SK-N-SH treated with all-trans-retinoic acid at 6 μM for 48 hours (cell line): ENCODE data around the gene ROPN1.

Experiments used
- ATAC-seq: fragments of 200-7000 bp; cut with Tn5 transposase; 3 replicates; pipeline ENCODE4 v1.9.1; 2020; ENCODE audit warnings: mild to moderate bottlenecking, moderate library complexity
- ARNTL ChIP-seq: fragments of 450-650 bp; formaldehyde crosslinking; IDR thresholded peaks from 2 replicates; pipeline ENCODE4 v1.5.0; 2020; ENCODE audit warnings: low read depth, mild to moderate bottlenecking, moderate library complexity, borderline replicate concordance
- BACH2 ChIP-seq: fragments of 250-450 bp; sonication (Bioruptor Pico); IDR thresholded peaks from 2 replicates; pipeline ENCODE4 v1.9.0; 2021; ENCODE audit warnings: mild to moderate bottlenecking, borderline replicate concordance
- CSDC2 ChIP-seq: fragments of 250-450 bp; sonication (Bioruptor Pico); IDR thresholded peaks from 2 replicates; pipeline ENCODE4 v1.5.0; 2020; ENCODE audit warnings: mild to moderate bottlenecking, moderate library complexity
- ESRRG ChIP-seq: fragments of 250-450 bp; sonication (Bioruptor Pico); IDR thresholded peaks from 2 replicates; pipeline ENCODE4 v1.6.1; 2021; ENCODE audit warnings: mild to moderate bottlenecking
- GLIS3 ChIP-seq: fragments of 250-450 bp; sonication (Bioruptor Pico); IDR thresholded peaks from 2 replicates; pipeline ENCODE4 v1.5.0; 2020; ENCODE audit warnings: mild to moderate bottlenecking, moderate library complexity
- ISL1 ChIP-seq: fragments of 250-450 bp; sonication (Bioruptor Pico); IDR thresholded peaks from 2 replicates; pipeline ENCODE4 v2.1.2; 2022; ENCODE audit warnings: mild to moderate bottlenecking, moderate library complexity
- OSR1 ChIP-seq: fragments of 250-450 bp; sonication (Bioruptor Pico); IDR thresholded peaks from 2 replicates; pipeline ENCODE4 v1.8.0; 2022; ENCODE audit warnings: moderate library complexity, mild to moderate bottlenecking, inconsistent platforms
- RARB ChIP-seq: fragments of 250-450 bp; sonication (Bioruptor Pico); IDR thresholded peaks from 2 replicates; pipeline ENCODE4 v1.8.0; 2021; ENCODE audit warnings: mild to moderate bottlenecking, moderate library complexity
- SNAI2 ChIP-seq: fragments of 250-450 bp; sonication (Bioruptor Pico); IDR thresholded peaks from 2 replicates; pipeline ENCODE4 v1.5.0; 2020; ENCODE audit warnings: mild to moderate bottlenecking, moderate library complexity
- TCF4 ChIP-seq: fragments of 250-450 bp; sonication (Bioruptor Pico); IDR thresholded peaks from 2 replicates; pipeline ENCODE4 v1.8.0; 2021; ENCODE audit warnings: mild to moderate bottlenecking, moderate library complexity, borderline replicate concordance
- TOX ChIP-seq: fragments of 250-450 bp; sonication (Bioruptor Pico); IDR thresholded peaks from 2 replicates; pipeline ENCODE4 v1.8.0; 2021; ENCODE audit warnings: mild to moderate bottlenecking, moderate library complexity, borderline replicate concordance
- ZC3H10 ChIP-seq: fragments of 250-450 bp; sonication (Bioruptor Pico); IDR thresholded peaks from 2 replicates; pipeline ENCODE4 v1.5.1; 2021; ENCODE audit warnings: mild to moderate bottlenecking, moderate library complexity
- ZFP3 ChIP-seq: fragments of 250-450 bp; sonication (Bioruptor Pico); IDR thresholded peaks from 2 replicates; pipeline ENCODE4 v1.5.0; 2020; ENCODE audit warnings: mild to moderate bottlenecking, moderate library complexity
- ZFP30 ChIP-seq: fragments of 450-650 bp; formaldehyde crosslinking; IDR thresholded peaks from 2 replicates; pipeline ENCODE4 v1.5.0; 2022; ENCODE audit warnings: mild to moderate bottlenecking, moderate library complexity
- ZNF565 ChIP-seq: fragments of 450-650 bp; formaldehyde crosslinking; conservative IDR thresholded peaks from 2 replicates; pipeline ENCODE4 v1.5.0; 2020; ENCODE audit warnings: low read depth, mild to moderate bottlenecking, moderate library complexity
- ZNF70 ChIP-seq: fragments of 450-650 bp; formaldehyde crosslinking; IDR thresholded peaks from 2 replicates; pipeline ENCODE4 v1.5.0; 2020; ENCODE audit warnings: mild to moderate bottlenecking, moderate library complexity
- ZNF8 ChIP-seq: fragments of 450-650 bp; formaldehyde crosslinking; IDR thresholded peaks from 2 replicates; pipeline ENCODE4 v1.5.0; 2020; ENCODE audit warnings: mild to moderate bottlenecking, moderate library complexity
- TF ChIP-seq, protein P1 (sequence below): fragments of 250-450 bp; sonication (Bioruptor Pico); IDR thresholded peaks from 2 replicates; pipeline ENCODE4 v1.5.1; 2021; ENCODE audit warnings: mild to moderate bottlenecking, moderate library complexity
- TF ChIP-seq, protein P2 (sequence below): fragments of 250-450 bp; sonication (Bioruptor Pico); IDR thresholded peaks from 2 replicates; pipeline ENCODE4 v1.5.1; 2020; ENCODE audit warnings: low read depth, mild to moderate bottlenecking, moderate library complexity
- TF ChIP-seq, protein P3 (sequence below): fragments of 250-450 bp; sonication (Bioruptor Pico); IDR thresholded peaks from 2 replicates; pipeline ENCODE4 v1.8.0; 2021; ENCODE audit warnings: low read depth, mild to moderate bottlenecking, moderate library complexity, borderline replicate concordance
- TF ChIP-seq, protein P4 (sequence below): fragments of 250-450 bp; sonication (Bioruptor Pico); IDR thresholded peaks from 2 replicates; pipeline ENCODE4 v1.5.0; 2020; ENCODE audit warnings: mild to moderate bottlenecking, moderate library complexity

ROPN1 gene

DNA sequence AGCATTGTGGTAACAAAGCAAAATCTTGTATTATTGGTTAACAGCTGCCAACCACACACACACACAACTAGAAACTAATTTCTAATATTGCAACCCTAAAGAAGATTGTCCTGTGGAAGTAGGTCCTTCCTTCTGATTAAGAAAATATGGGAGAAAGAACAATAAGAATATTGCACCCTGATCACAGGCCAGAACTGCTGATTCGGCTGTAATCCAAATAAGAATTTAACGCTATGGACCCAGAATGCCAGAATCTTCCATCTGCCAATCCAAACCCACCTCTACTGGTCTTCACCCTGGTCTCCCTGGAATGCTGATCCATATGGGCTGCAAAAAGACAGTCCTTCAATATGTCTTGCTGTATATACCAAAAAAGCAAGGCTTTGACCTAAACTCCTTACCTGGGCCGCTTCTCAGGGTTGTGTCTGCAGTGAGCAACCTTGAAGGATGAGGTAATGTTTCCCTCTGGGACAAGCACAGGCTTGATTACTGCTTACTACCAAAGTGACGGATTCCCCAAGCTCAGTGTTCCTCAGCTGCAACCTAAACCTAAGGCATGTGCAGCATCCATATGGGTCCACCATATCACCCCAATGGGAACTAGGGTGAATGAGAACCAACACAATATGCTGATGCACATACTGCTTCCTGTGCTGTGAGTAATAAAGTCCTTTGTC, 38.9 kb downstream of the ROPN1 start:
- ATAC-seq = no peak
- no peak for TF ChIP-seq TOX (CRISPR knock-in tag)
- no peak for TF ChIP-seq ESRRG (CRISPR knock-in tag)
- TF ChIP-seq ZFP3 = no peak
- no peak for TF ChIP-seq SNAI2 (CRISPR knock-in tag)
- TF ChIP-seq OSR1 (CRISPR knock-in tag) = no peak
- TF ChIP-seq, protein P1, sequence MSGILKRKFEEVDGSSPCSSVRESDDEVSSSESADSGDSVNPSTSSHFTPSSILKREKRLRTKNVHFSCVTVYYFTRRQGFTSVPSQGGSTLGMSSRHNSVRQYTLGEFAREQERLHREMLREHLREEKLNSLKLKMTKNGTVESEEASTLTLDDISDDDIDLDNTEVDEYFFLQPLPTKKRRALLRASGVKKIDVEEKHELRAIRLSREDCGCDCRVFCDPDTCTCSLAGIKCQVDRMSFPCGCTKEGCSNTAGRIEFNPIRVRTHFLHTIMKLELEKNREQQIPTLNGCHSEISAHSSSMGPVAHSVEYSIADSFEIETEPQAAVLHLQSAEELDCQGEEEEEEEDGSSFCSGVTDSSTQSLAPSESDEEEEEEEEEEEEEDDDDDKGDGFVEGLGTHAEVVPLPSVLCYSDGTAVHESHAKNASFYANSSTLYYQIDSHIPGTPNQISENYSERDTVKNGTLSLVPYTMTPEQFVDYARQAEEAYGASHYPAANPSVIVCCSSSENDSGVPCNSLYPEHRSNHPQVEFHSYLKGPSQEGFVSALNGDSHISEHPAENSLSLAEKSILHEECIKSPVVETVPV (CRISPR knock-in tag) = no peak
- no peak for TF ChIP-seq RARB
- no peak for TF ChIP-seq ZFP30 (CRISPR knock-in tag)
- TF ChIP-seq, protein P2, sequence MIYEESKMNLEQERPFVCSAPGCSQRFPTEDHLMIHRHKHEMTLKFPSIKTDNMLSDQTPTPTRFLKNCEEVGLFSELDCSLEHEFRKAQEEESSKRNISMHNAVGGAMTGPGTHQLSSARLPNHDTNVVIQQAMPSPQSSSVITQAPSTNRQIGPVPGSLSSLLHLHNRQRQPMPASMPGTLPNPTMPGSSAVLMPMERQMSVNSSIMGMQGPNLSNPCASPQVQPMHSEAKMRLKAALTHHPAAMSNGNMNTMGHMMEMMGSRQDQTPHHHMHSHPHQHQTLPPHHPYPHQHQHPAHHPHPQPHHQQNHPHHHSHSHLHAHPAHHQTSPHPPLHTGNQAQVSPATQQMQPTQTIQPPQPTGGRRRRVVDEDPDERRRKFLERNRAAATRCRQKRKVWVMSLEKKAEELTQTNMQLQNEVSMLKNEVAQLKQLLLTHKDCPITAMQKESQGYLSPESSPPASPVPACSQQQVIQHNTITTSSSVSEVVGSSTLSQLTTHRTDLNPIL (CRISPR knock-in tag) = no peak
- TF ChIP-seq ISL1 (CRISPR knock-in tag) = no peak
- no peak for TF ChIP-seq ZC3H10
- TF ChIP-seq, protein P3, sequence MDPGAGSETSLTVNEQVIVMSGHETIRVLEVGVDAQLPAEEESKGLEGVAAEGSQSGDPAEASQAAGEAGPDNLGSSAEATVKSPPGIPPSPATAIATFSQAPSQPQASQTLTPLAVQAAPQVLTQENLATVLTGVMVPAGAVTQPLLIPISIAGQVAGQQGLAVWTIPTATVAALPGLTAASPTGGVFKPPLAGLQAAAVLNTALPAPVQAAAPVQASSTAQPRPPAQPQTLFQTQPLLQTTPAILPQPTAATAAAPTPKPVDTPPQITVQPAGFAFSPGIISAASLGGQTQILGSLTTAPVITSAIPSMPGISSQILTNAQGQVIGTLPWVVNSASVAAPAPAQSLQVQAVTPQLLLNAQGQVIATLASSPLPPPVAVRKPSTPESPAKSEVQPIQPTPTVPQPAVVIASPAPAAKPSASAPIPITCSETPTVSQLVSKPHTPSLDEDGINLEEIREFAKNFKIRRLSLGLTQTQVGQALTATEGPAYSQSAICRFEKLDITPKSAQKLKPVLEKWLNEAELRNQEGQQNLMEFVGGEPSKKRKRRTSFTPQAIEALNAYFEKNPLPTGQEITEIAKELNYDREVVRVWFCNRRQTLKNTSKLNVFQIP (CRISPR knock-in tag) = no peak
- TF ChIP-seq CSDC2 (CRISPR knock-in tag) = no peak
- TF ChIP-seq BACH2 (CRISPR knock-in tag) = no peak
- TF ChIP-seq ZNF70 (CRISPR knock-in tag) = no peak
- no peak for TF ChIP-seq ARNTL (CRISPR knock-in tag)
- TF ChIP-seq ZNF565 = no peak
- TF ChIP-seq TCF4 = no peak
- TF ChIP-seq, all 23 proteins: peak for 0

DNA sequence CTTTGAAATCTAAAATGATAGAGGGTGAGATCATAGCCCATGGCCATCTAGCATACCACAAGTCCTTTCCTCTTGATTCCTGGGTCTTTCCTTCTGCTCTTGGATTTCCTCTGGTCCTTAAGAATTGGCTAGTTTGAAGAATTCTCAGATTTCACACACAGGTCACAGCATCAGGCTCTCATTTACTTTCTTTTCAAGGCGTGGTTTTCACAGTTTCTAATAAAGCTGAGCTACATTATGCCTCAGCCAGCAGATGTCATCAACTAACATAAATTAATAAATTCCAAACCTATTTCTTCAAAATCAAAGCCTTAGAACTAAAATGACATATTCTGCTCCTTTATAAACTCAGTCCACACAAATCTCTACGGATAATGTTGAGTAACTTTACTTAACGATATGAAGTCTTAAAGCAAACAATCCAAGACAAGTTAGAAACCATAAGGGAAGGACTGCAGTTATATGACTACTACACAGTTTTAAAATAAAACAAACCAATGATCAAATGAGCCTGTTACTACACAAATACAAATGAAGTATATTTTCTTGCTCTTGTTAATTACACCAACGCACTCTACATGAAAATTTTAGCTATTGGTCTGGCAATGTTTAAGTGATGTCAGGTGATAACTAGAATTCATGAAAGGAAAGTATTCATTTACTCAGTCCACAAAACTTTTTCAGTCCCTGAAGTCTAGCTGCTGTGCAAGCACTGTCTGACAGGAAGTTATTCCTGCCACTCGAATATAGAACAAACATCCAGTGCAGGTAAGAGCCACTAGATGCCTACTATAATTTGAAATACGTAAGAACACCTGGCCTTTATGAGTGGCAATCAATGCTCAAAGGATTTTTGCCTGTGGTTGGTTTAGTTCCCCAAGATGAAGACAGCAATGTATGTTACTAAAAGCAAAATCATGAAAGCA, 40.1 kb downstream of the ROPN1 start:
- TF ChIP-seq, protein P3 (CRISPR knock-in tag) = no peak
- no peak for TF ChIP-seq ZC3H10
- no peak for TF ChIP-seq ZNF8
- no peak for TF ChIP-seq TCF4
- TF ChIP-seq, protein P4, sequence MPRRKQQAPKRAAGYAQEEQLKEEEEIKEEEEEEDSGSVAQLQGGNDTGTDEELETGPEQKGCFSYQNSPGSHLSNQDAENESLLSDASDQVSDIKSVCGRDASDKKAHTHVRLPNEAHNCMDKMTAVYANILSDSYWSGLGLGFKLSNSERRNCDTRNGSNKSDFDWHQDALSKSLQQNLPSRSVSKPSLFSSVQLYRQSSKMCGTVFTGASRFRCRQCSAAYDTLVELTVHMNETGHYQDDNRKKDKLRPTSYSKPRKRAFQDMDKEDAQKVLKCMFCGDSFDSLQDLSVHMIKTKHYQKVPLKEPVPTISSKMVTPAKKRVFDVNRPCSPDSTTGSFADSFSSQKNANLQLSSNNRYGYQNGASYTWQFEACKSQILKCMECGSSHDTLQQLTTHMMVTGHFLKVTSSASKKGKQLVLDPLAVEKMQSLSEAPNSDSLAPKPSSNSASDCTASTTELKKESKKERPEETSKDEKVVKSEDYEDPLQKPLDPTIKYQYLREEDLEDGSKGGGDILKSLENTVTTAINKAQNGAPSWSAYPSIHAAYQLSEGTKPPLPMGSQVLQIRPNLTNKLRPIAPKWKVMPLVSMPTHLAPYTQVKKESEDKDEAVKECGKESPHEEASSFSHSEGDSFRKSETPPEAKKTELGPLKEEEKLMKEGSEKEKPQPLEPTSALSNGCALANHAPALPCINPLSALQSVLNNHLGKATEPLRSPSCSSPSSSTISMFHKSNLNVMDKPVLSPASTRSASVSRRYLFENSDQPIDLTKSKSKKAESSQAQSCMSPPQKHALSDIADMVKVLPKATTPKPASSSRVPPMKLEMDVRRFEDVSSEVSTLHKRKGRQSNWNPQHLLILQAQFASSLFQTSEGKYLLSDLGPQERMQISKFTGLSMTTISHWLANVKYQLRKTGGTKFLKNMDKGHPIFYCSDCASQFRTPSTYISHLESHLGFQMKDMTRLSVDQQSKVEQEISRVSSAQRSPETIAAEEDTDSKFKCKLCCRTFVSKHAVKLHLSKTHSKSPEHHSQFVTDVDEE = no peak
- no peak for TF ChIP-seq ISL1 (CRISPR knock-in tag)
- no peak for TF ChIP-seq TOX (CRISPR knock-in tag)
- TF ChIP-seq, protein P1 (CRISPR knock-in tag) = no peak
- TF ChIP-seq, protein P2 (CRISPR knock-in tag) = no peak
- no peak for TF ChIP-seq GLIS3 (CRISPR knock-in tag)
- no peak for TF ChIP-seq ARNTL (CRISPR knock-in tag)
- TF ChIP-seq OSR1 (CRISPR knock-in tag) = no peak
- TF ChIP-seq CSDC2 (CRISPR knock-in tag) = no peak
- TF ChIP-seq RARB = no peak
- no peak for TF ChIP-seq ZFP3
- TF ChIP-seq BACH2 (CRISPR knock-in tag) = no peak
- no peak for TF ChIP-seq SNAI2 (CRISPR knock-in tag)
- no peak for TF ChIP-seq ZNF565
- no peak for TF ChIP-seq ESRRG (CRISPR knock-in tag)
- TF ChIP-seq, all 23 proteins: peak for 0
- ATAC-seq = no peak
